HL-60/S4 treated with retinoic acid at 250 ng/mL for 4 days and 3 days (cell line): ENCODE results near the gene PM20D2.

Experiments
- in situ Hi-C: fragments of 300-500 bp; cut with MboI; formaldehyde crosslinking; loops from 2 replicates; pipeline ENCODE4 v1.7.0; 2022; ENCODE audit warnings: low sequenced_read_pairs

PM20D2 gene

DNA sequence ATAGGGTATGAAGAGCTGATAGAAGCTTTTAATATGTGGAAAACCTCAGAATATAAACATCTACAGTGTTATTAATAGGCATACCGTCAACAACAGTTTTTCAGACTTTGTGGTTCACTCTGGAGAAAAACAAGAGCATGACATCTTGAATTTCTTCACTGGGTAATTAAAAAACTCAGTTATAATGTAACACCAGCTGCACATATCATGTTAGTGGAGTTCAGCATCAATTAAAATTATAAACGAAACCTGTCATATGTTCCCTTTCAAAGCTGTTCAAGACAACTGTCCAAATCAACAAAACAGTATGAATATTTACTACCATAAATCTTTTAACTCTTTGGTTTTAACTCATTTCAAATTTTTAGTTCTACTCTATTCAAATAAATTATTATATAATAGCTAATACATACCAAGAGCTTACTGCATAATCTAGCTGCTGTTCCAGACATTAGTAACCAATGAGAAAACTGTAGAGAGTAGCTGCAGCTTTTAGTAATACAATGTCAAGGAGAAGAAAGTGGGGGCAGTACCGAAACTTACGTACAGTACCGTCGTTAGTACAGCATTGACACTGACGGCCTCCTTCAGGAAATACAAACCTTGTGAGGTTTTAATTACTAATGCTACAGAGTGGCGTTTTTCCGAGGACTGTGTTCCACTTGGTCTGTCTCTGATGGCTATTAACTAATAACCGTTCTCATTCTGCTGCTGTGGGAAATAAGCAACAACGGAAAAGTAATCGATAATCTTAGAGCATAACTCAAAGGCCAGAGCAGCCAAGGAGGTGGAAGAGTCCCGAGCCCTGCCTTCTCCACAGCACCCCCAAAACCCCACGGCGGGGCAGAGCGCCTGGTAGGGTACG, 532 bp upstream of the PM20D2 start:
- in situ Hi-C loops, result no loop called here

DNA sequence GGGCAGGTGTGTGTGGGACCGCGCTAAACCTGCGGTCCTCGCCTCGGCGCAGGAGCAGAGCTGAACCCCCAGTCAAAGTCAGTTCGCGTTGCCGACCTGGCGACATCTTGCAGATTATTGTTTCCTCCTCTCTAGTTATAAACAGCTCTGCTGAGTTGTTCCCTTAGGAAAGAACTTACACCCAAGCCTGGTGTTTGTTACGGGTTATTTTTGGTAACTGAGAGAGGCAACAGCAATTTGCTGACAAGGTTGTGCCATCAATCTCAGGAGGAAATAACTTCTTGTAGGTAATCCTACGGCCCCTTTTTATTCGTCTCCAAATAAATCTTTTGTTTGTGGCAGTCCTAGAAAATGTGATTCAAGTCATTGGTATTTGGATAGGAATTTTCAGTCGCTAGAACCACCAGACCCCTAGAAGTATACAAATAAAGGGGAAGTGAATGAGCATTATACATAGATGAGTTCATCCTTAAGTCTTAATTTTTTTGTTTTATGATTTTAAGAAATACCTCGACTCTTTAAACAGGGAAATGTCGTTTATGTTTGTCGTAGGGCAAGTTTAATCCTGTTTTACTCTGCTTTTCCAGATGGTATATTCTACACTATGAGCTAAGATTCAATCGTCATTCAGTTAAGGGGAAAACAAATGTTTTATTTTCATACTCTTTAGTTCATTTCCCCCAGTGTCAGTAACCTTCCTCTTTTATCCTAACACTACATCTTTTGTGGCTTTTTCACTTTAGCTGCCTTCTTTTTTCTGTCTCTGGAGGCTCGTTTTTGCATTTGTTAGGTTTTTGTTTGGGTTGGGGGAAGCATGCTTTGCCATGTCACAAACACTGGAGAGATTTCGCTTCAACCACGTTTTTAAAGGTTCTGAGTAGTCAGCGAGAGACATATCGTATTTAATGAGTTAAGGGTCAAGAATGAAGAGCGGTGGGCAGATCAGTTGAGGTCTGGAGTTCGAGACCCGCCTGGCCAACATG, 1.2 kb downstream of the PM20D2 start:
- in situ Hi-C loops, result no loop called here

GRCh38 chr6:89148016-89148750, 2.3 kb downstream of the PM20D2 start:
- in situ Hi-C loops, result no loop called here

GRCh38 chr6:89154131-89154530, 8.3 kb downstream of the PM20D2 start:
- in situ Hi-C loops, result no loop called here

DNA sequence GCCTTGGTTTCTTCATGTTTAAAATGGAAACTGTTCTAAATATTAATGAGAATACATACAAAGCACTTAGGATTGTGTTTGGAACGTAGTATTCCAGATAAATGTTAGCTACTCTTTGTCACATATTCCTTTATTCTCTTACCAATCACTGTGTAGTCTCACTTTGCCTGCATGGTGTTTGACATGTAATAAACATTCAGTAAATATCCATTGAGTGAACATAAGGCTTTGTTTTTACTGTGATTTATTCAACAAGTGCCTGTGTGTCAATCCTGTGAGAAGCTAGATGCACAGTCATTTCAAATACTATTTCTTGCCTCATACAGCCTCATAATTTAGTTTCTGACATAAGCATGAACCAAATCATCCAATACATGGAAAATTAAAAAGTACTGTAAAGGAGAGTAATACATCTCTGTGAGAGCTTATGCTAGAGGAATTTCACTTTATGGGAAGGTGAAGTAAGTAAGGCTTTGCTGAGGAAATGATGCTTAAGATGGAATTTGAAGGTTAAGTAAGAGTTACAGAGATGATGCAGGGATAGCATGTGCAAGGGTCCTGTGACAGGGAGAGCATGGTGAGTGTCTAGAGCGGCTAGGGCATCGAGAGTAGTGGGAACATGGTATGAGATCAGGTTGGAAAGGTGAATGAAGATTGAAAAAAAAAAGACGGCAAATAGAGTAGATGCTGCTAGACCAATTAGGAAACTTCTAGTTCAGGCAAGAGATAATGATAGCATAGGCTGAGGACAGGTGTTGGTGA, 14.7 kb downstream of the PM20D2 start:
- in situ Hi-C loops, result no loop called here

DNA sequence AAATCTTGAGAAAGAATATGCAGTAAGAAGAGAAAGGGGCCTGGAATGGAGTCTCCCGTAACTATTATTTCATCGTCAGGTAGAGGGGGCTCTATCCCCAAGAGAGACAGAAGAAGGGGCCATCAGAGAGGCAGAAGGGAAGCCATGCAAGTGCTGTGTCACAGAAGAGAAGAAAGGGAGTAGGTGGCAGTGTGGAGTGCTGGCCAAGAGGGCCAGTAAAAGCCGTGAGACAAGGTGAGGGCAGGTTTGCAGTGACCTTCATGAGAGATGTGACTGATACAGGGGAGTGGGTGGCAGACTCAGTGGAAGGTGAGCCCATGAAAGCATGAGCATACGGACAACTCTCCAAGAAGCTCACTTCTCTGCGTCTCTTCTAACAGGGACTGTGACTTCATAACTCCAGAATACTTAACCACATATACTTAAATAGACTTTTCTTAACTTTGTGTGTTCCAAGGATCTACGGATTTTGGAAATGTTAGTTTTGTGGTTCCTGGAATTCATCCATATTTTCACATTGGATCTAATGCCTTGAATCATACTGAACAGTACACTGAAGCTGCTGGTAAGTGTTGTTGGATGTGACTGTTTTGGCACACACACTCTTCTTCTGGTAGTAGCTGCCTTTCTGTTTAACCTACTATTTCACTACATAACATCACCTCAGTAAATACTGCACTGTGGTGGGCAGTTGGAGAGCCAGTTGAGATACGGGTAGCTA, 15.6 kb downstream of the PM20D2 start:
- in situ Hi-C loops, result no loop called here

GRCh38 chr6:89162047-89162371, 16.2 kb downstream of the PM20D2 start:
- in situ Hi-C loops, result no loop called here

DNA sequence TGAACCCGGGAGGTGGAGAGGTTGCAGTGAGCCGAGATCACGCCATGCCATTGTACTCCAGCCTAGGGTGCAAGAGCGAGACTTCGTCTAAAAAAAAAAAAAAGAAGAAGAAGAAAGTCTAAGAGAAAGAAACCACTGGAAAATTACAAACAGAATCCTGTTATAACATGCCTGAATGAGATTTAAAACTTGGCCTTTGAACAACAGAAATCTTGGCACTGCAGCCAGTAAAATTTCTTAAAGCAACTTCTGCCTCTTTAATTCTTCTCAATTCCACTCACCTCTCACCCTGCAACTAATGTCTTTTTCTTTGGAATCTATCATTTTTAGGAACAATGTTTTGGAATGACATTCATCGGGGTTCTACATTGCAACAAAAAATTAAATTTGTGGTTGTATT, 26.3 kb downstream of the PM20D2 start:
- in situ Hi-C loops, result no loop called here

DNA sequence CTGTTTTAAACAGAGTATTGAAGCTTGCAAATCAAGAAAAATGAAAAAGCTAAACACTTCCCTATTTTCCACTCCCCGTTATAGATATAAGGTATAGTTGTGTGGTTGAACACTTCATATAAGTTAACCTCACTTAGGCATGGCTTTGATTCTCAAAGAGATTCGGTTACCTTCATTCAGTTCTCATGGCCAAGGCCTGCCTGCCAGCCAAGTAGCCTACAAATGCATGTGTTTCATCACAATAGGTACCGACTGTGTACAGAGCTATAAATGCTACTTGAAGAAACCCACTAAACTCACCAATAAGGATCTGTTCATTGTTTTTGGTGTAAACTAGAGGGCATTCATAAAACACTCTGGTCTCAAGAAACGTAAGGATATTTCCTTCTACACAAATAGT, 27.8 kb downstream of the PM20D2 start:
- in situ Hi-C loops, result no loop called here

GRCh38 chr6:89180112-89180511, 34.3 kb downstream of the PM20D2 start:
- in situ Hi-C loops, result no loop called here

- in situ Hi-C loops, result no loop called here
These were observed 35.1 kb downstream of the PM20D2 start for GRCh38 chr6:89180971-89181370.

DNA sequence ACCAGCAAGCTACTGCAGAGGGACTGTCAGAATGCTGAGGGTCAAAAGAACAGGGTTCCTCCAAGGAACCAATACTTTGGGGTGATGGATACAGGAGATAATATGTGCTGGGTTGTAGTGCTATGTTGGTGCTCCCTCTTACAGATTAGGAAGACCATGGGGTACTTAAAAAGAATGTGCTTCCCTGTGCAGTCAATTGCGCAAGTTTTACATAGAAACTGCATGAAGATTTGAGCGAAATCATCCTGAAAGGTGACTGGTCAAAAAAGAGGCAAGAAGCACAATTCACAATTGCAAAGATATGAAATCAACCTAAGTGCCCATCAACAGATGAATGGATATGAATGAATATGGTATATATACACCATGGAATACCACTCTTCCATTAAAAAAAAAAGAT, 37.4 kb downstream of the PM20D2 start:
- in situ Hi-C loops, result no loop called here

- in situ Hi-C loops, result no loop called here
These were observed 38.5 kb downstream of the PM20D2 start for GRCh38 chr6:89184344-89184743.

DNA sequence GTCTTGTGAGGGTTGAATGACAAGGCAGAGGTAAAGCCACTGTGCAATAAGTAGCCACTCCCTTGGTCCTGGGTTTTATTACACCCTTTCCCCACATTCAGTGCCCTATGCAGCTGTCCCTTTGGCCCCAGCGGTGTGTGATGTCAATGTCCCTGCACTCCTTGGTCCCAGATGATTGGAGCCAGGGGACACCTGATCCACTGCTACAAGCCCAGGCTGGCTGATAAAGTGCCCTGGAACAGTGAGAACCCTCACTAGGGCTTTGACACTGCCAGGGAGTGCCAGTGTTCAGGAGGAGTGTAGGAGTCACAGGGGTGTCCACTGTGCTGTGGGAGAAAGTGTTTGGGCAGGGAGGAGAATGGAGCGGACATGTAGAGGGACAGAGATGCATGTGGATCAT, 40.9 kb downstream of the PM20D2 start:
- in situ Hi-C loops, result no loop called here

GRCh38 chr6:89187504-89187903, 41.6 kb downstream of the PM20D2 start:
- in situ Hi-C loops, result no loop called here

- in situ Hi-C loops, result no loop called here
These were observed 44.9 kb downstream of the PM20D2 start for GRCh38 chr6:89190741-89191140.

- in situ Hi-C loops, result no loop called here
These were observed 48.7 kb downstream of the PM20D2 start for GRCh38 chr6:89194559-89194958.

- in situ Hi-C loops, result no loop called here
These were observed 51.3 kb downstream of the PM20D2 start for GRCh38 chr6:89197141-89197540.

DNA sequence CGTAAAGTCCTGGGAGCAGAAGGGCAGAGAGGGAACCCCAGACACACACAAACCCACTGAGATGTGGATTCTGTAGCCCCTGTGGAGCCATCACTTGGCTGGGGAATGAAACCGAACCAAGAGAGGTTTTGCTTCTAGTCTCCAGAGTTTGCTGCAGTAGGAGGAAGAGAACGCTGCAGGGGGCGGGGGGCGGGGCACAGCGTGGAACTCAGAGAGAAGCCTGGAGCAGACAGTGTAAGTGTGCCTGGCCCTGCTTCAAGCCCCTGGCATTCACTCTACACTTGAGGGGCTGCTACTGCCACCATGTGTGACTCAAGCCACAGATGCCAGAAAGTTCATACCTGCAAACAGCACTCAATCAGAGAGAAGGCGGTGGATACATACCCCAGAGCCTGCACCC, 52.4 kb downstream of the PM20D2 start:
- in situ Hi-C loops, result no loop called here

DNA sequence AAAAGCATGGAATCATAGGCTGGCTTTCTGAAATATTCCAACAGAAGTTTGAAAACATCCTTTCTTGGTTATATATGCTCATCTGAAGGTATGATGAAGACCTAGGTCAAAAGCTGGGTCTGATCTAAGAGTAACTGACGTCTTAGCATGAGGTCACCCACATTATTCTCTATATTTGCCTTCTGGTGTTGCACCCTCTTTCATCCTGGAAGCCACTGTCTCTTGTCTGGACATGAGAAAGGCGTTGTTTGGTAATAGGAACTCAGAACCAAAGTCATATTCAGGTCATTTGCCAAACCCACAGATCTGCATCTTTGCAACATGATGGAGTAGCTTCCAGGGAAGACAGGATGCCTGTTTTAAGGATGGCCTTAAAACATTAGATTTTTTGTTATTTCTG, 53.7 kb downstream of the PM20D2 start:
- in situ Hi-C loops, result no loop called here
